Measurements from ENCODE around the gene RAB11FIP4.

The RAB11FIP4 gene

DNA sequence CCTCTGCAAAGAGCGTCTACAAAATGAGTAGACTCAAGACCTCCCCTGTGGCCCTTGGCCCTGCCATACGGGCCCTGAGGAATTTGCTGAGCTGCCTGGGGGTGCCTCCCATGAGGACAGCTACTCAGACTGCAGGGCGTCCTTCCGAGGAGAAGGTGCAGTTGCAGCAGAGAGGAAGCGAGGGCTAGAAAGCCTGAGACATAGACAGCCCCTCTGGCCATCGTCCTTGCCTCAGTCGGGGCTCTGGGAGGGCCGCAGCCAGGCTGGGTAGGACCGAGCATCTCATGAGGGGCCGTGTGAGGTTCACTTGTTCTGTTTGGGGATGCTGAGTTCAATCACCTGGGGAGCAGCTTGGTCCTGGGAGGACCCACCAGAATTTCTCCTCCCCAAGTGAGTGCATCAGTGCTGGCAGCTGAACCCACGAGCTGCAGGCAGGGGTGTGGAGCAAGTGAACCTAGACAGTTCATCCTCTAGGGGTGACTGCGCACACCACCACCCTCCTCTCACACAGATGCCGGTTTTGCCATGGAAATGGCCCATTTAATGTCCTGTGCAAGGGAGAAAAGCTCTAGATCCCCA is 20.3 kb downstream of the RAB11FIP4 start:
- DNase-seq: no peak

- DNase-seq: no peak
These were observed 21.0 kb downstream of the RAB11FIP4 start for GRCh38 chr17:31412511-31412910.

DNA sequence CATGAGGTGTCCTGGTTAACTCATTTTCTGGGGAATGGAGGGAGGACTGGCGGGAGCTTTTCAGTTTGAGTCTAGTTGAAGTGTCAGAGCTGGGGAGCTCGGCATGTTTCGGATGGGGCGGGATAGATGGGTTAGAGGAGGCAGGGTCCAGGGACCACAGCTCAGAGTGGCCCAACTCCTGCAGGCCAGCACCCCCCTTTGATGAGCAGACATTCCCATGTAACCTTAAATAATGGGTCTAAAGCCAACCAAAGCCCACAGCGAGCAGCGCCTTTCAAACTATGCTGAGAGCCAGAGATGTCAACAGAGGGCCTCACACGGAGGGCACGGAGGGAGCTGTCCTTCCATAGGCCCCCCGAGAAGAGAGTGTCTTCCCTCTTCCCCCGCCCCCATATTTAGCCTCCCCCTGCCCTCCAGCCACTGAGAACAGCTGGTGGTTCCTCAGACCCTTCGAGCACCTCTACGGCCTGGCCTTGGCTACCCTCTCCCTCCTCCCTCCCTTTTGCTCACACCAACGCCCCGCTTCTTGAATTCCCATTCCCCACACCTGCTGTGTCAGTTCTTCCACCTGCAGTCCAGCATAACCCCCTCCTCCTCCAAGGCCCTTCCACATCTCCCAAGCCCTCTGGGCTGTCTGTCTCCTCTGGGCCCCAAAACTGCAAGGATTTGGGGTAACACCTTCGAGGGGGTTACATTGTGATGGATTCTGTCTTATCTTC is 21.8 kb downstream of the RAB11FIP4 start:
- DNase-seq: no peak

DNA sequence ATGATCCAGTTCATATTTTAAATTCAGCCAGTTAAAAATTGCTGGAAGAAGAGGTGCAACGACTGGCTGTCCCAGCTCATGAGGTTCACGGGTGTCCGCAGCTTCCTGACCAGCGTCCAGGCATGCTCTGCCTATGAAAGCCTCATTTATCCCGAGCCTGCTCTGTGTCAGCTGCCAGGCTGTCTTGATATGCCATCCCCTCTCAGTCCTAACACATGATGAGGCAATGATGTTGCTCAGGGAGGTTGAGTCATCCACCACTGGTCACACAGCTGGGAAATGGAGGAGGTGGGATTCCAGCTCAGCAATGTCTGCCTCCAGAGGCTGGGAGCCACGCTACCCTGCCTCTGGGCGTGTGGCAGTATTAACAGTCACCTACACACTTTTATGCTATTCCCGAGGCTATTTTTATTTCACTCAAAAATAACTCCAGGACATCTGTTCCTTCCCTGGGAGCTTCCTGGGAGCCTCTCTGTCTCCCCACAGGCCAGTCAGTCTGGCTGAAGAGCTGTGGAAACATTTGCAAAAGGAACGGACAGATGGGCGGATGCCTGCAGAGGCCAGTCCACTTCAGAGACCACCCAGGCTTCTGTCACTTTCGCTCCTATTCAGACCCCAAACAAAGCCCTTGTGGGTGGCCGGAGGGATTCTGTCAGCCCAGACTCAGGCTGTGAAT is 22.5 kb downstream of the RAB11FIP4 start:
- no peak for DNase-seq

DNA sequence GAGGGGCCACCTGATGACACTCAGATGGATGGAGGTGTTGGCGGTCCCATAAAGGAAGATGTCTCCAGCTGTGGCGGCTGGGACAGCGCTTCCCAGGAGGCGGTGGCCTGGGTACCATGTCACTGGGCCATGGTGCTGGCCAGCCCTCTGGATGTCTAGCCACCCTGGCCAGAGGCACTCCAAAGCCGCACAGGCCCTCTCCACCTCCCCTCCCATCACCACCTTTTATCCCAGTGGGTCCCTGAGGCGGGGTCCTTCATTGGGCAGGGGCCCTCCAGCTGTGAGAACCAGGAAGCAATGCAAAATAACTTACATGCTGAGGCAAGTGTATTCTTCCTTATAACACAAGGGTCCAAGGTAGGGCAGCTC is 23.1 kb downstream of the RAB11FIP4 start:
- no peak for DNase-seq

- no peak for DNase-seq
These were observed 23.6 kb downstream of the RAB11FIP4 start for GRCh38 chr17:31415004-31415454.

DNA sequence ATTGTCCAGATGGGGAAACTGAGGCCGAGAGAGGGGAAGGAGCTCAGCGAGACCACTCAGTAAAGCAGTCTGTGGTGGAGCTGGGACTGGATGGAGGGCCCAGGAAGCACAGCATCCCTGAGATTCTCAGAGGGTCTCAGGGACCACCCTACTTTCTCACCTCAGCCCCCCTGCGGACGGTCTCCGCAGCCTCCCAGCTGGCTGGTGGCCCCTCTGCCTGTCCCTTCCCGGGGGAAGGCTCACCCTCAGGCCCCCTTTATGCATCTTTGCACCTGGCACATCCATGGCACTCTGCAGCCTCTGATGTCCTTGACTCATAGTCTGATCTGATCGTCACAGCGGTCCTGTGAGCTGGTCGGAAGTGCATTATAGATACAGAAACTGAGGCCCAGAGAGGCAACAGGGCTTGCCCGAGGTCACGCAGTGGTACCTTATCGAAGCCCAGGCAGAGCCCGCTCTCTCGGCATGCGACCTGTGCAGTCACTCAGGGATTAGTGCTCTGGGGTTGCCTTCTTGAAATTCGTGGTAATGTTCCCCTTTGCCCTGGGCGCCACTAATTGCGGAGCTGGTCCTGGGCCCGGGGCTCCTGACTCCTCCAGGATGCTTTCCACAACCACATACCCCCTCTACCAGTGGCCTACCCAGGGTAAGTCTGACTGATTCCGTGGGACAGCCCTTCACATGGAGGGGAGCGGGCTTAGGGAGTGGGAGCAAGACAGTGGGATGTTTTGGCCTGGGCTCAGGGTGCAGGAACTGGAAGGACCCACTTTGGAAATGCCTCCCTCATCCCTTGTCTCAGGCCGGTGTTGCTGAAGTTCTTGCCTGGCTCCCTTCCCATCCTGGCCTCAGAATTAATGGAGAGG is 24.4 kb downstream of the RAB11FIP4 start:
- DNase-seq: no peak

- DNase-seq: no peak
These were observed 25.0 kb downstream of the RAB11FIP4 start for GRCh38 chr17:31416503-31416923.

DNA sequence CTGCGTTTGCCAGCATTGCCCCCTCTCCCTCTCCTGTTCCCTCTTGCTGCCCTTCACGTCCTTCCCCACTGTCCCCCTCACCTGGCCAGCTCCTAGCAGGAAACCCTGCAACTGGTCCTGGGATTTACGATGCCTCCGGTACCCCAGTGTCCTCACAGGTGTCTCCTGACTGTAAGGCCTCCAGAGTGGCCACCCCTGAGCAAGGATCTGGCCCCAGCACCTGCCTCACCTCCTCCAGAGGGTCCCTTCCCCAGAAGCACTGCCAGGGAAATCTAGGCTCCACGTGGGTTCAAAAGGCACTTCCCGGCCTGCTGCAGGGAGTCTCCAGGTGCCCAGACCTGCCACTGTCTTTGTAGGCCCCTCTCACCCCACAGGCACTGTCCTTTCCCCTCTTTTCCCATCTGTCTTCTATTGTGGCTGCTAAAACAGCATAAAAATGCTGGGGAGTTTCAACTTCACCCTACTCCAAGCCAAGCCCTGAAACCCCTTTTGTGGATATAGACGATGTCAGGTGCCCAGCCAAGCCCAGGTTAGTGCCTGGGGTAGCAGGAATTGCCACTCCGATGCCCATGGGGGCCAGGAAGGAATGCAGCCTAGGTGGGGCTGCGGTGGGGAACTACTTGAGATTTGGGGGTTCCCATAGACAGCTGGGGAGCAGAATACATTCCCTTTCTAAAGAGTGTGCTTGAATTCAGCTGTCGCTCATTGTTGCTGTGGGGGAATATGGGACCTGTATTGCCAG is 25.7 kb downstream of the RAB11FIP4 start:
- DNase-seq: no peak

DNA sequence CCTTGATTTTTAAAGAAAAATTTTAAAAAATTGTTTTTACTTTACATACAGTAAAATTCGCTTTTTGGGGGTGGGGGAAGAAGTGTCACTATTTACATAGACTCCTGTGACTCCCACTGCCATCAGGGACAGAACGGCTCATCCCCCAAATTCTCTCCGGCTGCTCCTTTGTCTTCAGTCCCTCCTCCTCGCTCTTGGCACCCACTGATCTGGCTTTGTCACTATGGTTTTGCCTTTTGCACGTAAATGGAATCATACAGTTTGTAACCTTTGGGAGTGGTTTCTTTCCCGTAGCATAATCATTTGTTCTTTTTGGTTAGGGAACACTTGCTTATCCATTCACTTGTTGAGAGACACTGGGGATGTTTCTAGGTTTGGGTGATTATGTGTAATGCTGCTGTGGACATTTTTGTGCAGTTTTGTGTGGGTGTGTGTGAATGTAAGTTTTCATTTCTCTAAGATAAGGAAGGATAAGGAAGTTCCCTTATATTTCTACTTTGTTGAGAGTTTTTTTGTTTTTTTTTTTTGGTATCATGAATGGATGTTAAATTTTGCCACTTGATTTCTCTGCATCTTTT is 27.4 kb downstream of the RAB11FIP4 start:
- no peak for DNase-seq

- no peak for DNase-seq
These were observed 31.0 kb downstream of the RAB11FIP4 start for GRCh38 chr17:31422443-31422842.

- no peak for DNase-seq
These were observed 33.4 kb downstream of the RAB11FIP4 start for GRCh38 chr17:31424944-31425281.

GRCh38 chr17:31425282-31426040 is 34.0 kb downstream of the RAB11FIP4 start:
- no peak for DNase-seq

- DNase-seq: no peak
These were observed 36.2 kb downstream of the RAB11FIP4 start for GRCh38 chr17:31427684-31428083.

DNA sequence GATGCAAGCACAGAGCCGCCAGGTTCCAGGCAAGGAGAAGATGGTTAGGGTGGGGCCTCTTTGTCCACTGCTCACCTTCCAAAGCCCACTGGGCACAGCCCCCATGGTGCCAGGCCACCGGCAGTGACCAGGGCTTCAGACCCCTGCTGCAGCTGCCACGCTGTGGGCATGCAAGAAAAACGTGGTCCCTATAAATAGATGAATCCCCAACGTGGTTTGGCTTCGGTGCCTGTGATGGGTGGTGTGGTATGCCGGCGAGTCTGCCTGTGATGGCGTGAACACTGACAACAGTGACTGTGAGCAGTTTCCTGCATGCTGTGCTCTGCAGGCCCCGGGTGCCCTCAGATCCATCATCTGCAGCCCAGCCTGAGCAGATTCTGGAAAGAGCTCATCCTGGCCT is 36.6 kb downstream of the RAB11FIP4 start:
- DNase-seq: no peak

DNA sequence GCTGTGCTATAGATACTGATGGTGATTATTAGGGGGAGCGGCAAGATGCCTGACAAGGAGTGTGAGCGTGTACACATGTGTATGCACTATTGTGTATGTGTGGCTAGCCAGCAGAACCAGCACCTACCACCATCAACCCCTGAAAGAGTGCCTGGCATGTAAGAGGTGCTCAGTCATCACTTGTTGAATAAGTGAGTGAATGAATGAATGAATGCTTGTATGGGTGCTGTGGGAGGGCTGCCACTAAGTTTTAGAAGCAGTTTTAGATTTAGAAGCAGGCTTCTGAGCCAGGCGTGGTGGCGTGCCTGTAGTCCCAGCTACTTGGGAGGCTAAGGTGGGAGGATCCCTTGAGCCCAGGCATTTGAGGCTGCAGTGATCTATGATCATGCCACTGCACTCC is 37.0 kb downstream of the RAB11FIP4 start:
- DNase-seq: no peak

GRCh38 chr17:31431098-31431851 is 39.8 kb downstream of the RAB11FIP4 start:
- no peak for DNase-seq

- DNase-seq: no peak
These were observed 40.6 kb downstream of the RAB11FIP4 start for GRCh38 chr17:31431852-31432658.

DNA sequence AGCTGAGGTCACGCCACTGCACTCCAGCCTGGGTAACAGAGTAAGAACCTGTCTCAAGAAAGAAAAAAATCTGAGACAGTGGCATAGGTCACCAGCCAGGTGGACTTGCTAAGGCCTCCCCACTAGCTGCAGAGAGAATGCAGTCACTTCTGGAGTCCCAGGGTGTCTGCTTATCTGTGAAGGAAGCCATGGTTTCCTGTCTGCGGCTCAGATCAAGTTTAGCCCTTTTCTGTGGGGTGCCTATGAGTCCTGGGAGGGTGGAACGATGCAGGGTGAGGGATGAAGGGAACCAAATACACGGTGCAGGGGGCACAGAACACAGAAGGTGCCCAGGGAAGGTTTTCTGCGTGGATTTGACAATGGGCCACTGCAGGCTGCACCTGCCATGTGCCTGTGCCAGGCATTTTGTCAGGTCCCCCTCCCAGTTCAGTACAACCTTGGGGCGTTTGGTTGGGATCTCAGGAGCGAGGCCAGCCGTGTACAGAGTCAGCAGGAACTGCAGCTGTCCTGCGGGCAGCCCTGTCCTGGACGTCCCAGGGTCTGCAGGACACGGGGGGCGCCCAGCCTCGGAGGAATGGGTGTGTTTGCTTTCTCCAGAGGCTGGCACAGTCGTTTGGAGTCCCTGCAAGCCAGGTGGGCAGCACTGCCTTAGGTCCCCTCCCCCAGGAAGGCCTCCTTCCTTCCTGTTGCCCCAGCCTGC is 41.8 kb downstream of the RAB11FIP4 start:
- DNase-seq: peak; percentile 60
